Panc1 (cell line): ENCODE results near the gene FMO1. TPM values are rescaled to one million over a fixed set of nuclear protein-coding genes. Genes with fewer than 3 reads are reported as not detected.

Experiments used
- ATAC-seq: fragments of 200-7000 bp; cut with Tn5 transposase; 2 replicates; pipeline ENCODE4 v1.9.1; 2020; ENCODE audit warnings: mild to moderate bottlenecking, moderate library complexity
- BruUV-seq: library from RNA; stranded (reverse); fragments of 400-500 nt; replicated peaks from 2 replicates; lab custom pipeline; 2021; lab: Mats Ljungman, UMichigan
- CTCF ChIA-PET: fragments of 300-600 bp; sonication (Branson Sonifier 250); formaldehyde crosslinking; loops from one replicate; lab custom pipeline; 2022; ENCODE audit warnings: antibody characterized with exemption; lab: Charles Lee
- POLR2A ChIA-PET: fragments of 300-600 bp; sonication (Branson Sonifier 250); formaldehyde crosslinking; loops from one replicate; lab custom pipeline; 2022; ENCODE audit warnings: antibody characterized with exemption; lab: Charles Lee
- DNase-seq: peaks from one replicate; pipeline ENCODE4 v3.0.0-alpha.2; 2010; ENCODE audit warnings: low read depth, low spot score
- H3K27ac ChIP-seq: 2 replicates; pipeline ENCODE4 v1.5.1; 2011; ENCODE audit warnings: mild to moderate bottlenecking, low read length, inconsistent platforms
- H3K27me3 ChIP-seq: fragments of 200-500 bp; sonication (Bioruptor generic); 2 replicates; pipeline ENCODE4 v1.6.0; 2014; ENCODE audit warnings: low read length, inconsistent platforms; ENCODE audit not compliant: control insufficient read depth, insufficient read depth
- H3K36me3 ChIP-seq: fragments of 200-500 bp; sonication (Bioruptor generic); 2 replicates; pipeline ENCODE4 v1.5.1; 2014; ENCODE audit warnings: inconsistent platforms, mild to moderate bottlenecking, low read length, moderate library complexity; ENCODE audit not compliant: control insufficient read depth, insufficient read depth
- H3K4me1 ChIP-seq: 2 replicates; pipeline ENCODE4 v1.5.1; 2011; ENCODE audit warnings: inconsistent platforms, mild to moderate bottlenecking, low read length, moderate library complexity; ENCODE audit not compliant: control insufficient read depth, insufficient read depth
- H3K4me3 ChIP-seq, 2 experiments: 2 replicates each; pipeline ENCODE4 v1.5.1; 2011 to 2012; ENCODE audit warnings: low read depth in 2 of 2, low read length in 2 of 2, mild to moderate bottlenecking in 2 of 2, inconsistent platforms in 1 of 2, moderate library complexity in 1 of 2
- H3K9me3 ChIP-seq: fragments of 200-500 bp; sonication (Bioruptor generic); 2 replicates; pipeline ENCODE4 v1.5.1; 2014; ENCODE audit warnings: low read depth, mild to moderate bottlenecking, inconsistent platforms, low read length, moderate library complexity; ENCODE audit not compliant: control insufficient read depth, insufficient read depth
- CTCF ChIP-seq: fragments of 450-650 bp; IDR thresholded peaks from 2 replicates; pipeline ENCODE4 v1.5.1; 2017; ENCODE audit warnings: mild to moderate bottlenecking
- POLR2AphosphoS5 ChIP-seq: IDR thresholded peaks from 2 replicates; pipeline ENCODE4 v1.6.1; 2012; ENCODE audit warnings: mild to moderate bottlenecking, low read depth, low read length, moderate library complexity
- REST ChIP-seq, 2 experiments: IDR thresholded peaks; 2 replicates each; pipeline ENCODE4 v1.6.1; 2011 to 2012; ENCODE audit warnings: low read depth in 2 of 2, control low read depth in 1 of 2, low read length in 1 of 2, mild to moderate bottlenecking in 1 of 2, moderate library complexity in 1 of 2; ENCODE audit not compliant: insufficient read depth in 1 of 2
- SIN3A ChIP-seq: IDR thresholded peaks from 2 replicates; pipeline ENCODE4 v1.6.1; 2012; ENCODE audit warnings: low read depth, mild to moderate bottlenecking, low read length, moderate library complexity, borderline replicate concordance; ENCODE audit not compliant: insufficient read depth
- TCF7L2 ChIP-seq: IDR thresholded peaks from 2 replicates; pipeline ENCODE4 v1.6.1; 2011; ENCODE audit warnings: mild to moderate bottlenecking, low read depth, low read length, inconsistent platforms
- in situ Hi-C: cut with HindIII; loops from 2 replicates; pipeline ENCODE4 v1.10.0; 2016; ENCODE audit warnings: low sequenced_read_pairs, low pct_unique_long_range_greater_than_20kb
- intact Hi-C: fragments of 100-400 bp; cut with micrococcal nuclease; formaldehyde crosslinking; loops from one replicate; pipeline ENCODE4 v1.10.0; 2022; ENCODE audit not compliant: unreplicated experiment
- total RNA-seq: library from RNA; stranded (reverse); gene quantifications from one replicate; pipeline ENCODE4 v1.2.1, GENCODE V29; 2021; ENCODE audit not compliant: unreplicated experiment

The FMO1 gene
- total RNA-seq, 1 experiment from 2014 or later: not detected

GRCh38 chr1:171267391-171267790 lies 19.1 kb downstream of the FMO1 start:
- no peak for ATAC-seq

DNA sequence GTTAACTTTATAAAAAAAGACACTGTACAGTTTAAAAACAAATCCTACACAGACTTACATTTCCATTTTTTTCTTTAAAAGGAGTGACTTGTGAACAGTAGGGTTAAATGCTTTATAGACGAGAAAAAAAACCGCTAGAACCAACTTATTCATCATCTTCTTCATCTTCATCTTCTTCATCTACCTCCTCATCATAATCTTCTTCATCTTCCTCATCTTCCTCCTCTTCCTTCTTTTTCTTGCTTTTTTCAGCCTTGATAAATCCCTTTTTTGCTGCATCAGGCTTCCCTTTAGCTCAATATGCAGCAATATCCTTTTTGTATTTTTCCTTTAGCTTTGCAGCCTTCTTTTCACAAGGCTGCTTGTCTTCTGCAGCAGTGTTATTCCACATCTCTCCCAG lies 22.5 kb downstream of the FMO1 start:
- TF ChIP-seq CTCF (no peak), TCF7L2 (no peak), SIN3A (no peak), POLR2AphosphoS5 (no peak), REST (IDR thresholded peaks at IDR 0.05; ENCODE audit: insufficient read depth in 1 of 2, low read depth in 2 of 2, low read length in 1 of 2) (no peak)

More at GRCh38 chr1:171267391-171267790, 19.1 kb downstream of the FMO1 start:
- in situ Hi-C loops (no loop called here), intact Hi-C loops (no loop called here)
- Histone ChIP-seq H3K36me3 (no peaks in the 10 kb centered on the region), H3K27me3 (no peaks in the 10 kb centered on the region), H3K27ac (no peak overlapping the region), H3K9me3 (no peaks in the 10 kb centered on the region), H3K4me1 (no peaks in the 10 kb centered on the region), H3K4me3 (no peak overlapping the region)
- POLR2A ChIA-PET: no interaction called here
- no TSS peak for BruUV-seq
- CTCF ChIA-PET: no interaction called here
- TF ChIP-seq SIN3A: no peak
- no peak for TF ChIP-seq CTCF
- no peak for TF ChIP-seq REST (IDR thresholded peaks at IDR 0.05; ENCODE audit: insufficient read depth in 1 of 2, low read depth in 2 of 2, low read length in 1 of 2)
- no peak for TF ChIP-seq TCF7L2
- no peak for TF ChIP-seq POLR2AphosphoS5
- DNase-seq: no peak

More for the DNA sequence above, 22.5 kb downstream of the FMO1 start:
- no peaks in the 10 kb centered on the region for H3K27me3 ChIP-seq
- intact Hi-C loops: no loop called here
- H3K36me3 ChIP-seq: no peaks in the 10 kb centered on the region
- H3K4me3 ChIP-seq: no peak overlapping the region
- ChIA-PET CTCF (no interaction called here), POLR2A (interaction anchor here (0.6 kb wide), 1 partner anchor 1369 kb away, joined by 3 read pairs; no protein-coding TSS in a partner anchor)
- no peak overlapping the region for H3K27ac ChIP-seq
- DNase-seq: no peak
- in situ Hi-C loops: no loop called here
- BruUV-seq: no TSS peak
- ATAC-seq: no peak
- H3K9me3 ChIP-seq: no peaks in the 10 kb centered on the region
- no peaks in the 10 kb centered on the region for H3K4me1 ChIP-seq
